G401.6 (cell line): ENCODE data around the gene SPPL2B.

ENCODE experiments used
- FAIRE-seq: peaks from 2 replicates; lab custom pipeline; 2012; peaks lifted over from hg19 to GRCh38; lab: Jason Lieb, UNC

Gene SPPL2B

GRCh38 chr19:2356036-2356646 is 27.7 kb downstream of the SPPL2B start:
- FAIRE-seq, result no peak

- FAIRE-seq, result no peak
Measured at GRCh38 chr19:2357279-2358206, 29.1 kb downstream of the SPPL2B start.

GRCh38 chr19:2358548-2359173 is 30.2 kb downstream of the SPPL2B start:
- no peak for FAIRE-seq

GRCh38 chr19:2359992-2360685 is 31.7 kb downstream of the SPPL2B start, which contains the start of gene TMPRSS9:
TSS of gene TMPRSS9 (plus strand) at chr19:2360265. CDS start at chr19:2389786, 29,521 bp downstream.
- no peak for FAIRE-seq

GRCh38 chr19:2360833-2361232 is 32.3 kb downstream of the SPPL2B start:
- no peak for FAIRE-seq

GRCh38 chr19:2361246-2362045 is 33.0 kb downstream of the SPPL2B start:
- FAIRE-seq, result no peak

- FAIRE-seq, result no peak
Measured at GRCh38 chr19:2362046-2362969, 33.8 kb downstream of the SPPL2B start.

GRCh38 chr19:2362970-2363300 is 34.5 kb downstream of the SPPL2B start:
- no peak for FAIRE-seq

- FAIRE-seq, result no peak
Measured at GRCh38 chr19:2363419-2363818, 34.9 kb downstream of the SPPL2B start.

- no peak for FAIRE-seq
Measured at GRCh38 chr19:2365201-2365970, 36.9 kb downstream of the SPPL2B start.

GRCh38 chr19:2371656-2372055 is 43.2 kb downstream of the SPPL2B start:
- no peak for FAIRE-seq

GRCh38 chr19:2372076-2372612 is 43.7 kb downstream of the SPPL2B start:
- FAIRE-seq, result no peak

- FAIRE-seq, result no peak
Measured at GRCh38 chr19:2374808-2375207, 46.3 kb downstream of the SPPL2B start.

GRCh38 chr19:2375353-2376121 is 47.1 kb downstream of the SPPL2B start:
- no peak for FAIRE-seq

- no peak for FAIRE-seq
Measured at GRCh38 chr19:2376784-2377519, 48.5 kb downstream of the SPPL2B start.

GRCh38 chr19:2380567-2380966 is 52.1 kb downstream of the SPPL2B start:
- FAIRE-seq, result no peak

- FAIRE-seq, result no peak
Measured at GRCh38 chr19:2381148-2381820, 52.8 kb downstream of the SPPL2B start.
